K562 (cell line): ENCODE results near the gene EPHB1.

ENCODE experiments used
- ATF1 ChIP-seq, 2 experiments: fragments of 450-650 bp in 1 of 2; IDR thresholded peaks; 2 replicates each; pipeline ENCODE4 v1.6.1; 2016; ENCODE audit warnings: missing compliant biosample characterization in 1 of 2, missing genetic modification characterization in 1 of 2
- ATF7 ChIP-seq: fragments of 450-650 bp; IDR thresholded peaks from 2 replicates; pipeline ENCODE4 v1.7.1; 2014; ENCODE audit warnings: mild to moderate bottlenecking, moderate library complexity
- GABPA ChIP-seq: fragments of 200-800 bp; sonication (Bioruptor generic); conservative IDR thresholded peaks from 2 replicates; pipeline ENCODE4 v1.6.1; 2016; ENCODE audit warnings: low read depth, missing genetic modification characterization, missing compliant biosample characterization
- GTF3C2 ChIP-seq: IDR thresholded peaks from 3 replicates; pipeline ENCODE4 v1.6.1; 2011; ENCODE audit warnings: borderline replicate concordance, mild to moderate bottlenecking, moderate library complexity; ENCODE audit not compliant: insufficient read length; ENCODE audit errors: extremely low read depth
- NFE2L1 ChIP-seq: fragments of 450-650 bp; IDR thresholded peaks from 2 replicates; pipeline ENCODE4 v1.6.1; 2016; ENCODE audit warnings: missing genetic modification characterization, low read depth, mild to moderate bottlenecking, missing compliant biosample characterization, moderate library complexity, borderline replicate concordance
- POLR2AphosphoS5 ChIP-seq: IDR thresholded peaks from 2 replicates; pipeline ENCODE4 v1.6.1; 2011; ENCODE audit warnings: mild to moderate bottlenecking, low read depth, low read length, moderate library complexity; ENCODE audit not compliant: control insufficient read depth, insufficient read depth
- REST ChIP-seq, 2 experiments: fragments of 450-650 bp; formaldehyde crosslinking in 1 of 2; IDR thresholded peaks; 2 replicates each; pipeline versions ENCODE4 v1.4.0 to v1.6.1; 2014 to 2020; ENCODE audit warnings: mild to moderate bottlenecking in 2 of 2, borderline replicate concordance in 1 of 2, low read depth in 1 of 2
- SPI1 ChIP-seq: IDR thresholded peaks from 2 replicates; pipeline ENCODE4 v1.6.1; 2011; ENCODE audit warnings: low read depth, low read length, control low read depth, borderline replicate concordance
- TAL1 ChIP-seq: fragments of 450-650 bp; IDR thresholded peaks from 2 replicates; pipeline ENCODE4 v1.6.1; 2016; ENCODE audit warnings: mild to moderate bottlenecking
- ZNF696 ChIP-seq: fragments of 250-450 bp; sonication (Bioruptor Pico); conservative IDR thresholded peaks from 2 replicates; pipeline ENCODE4 v1.4.0; 2020; ENCODE audit warnings: mild to moderate bottlenecking, moderate library complexity
- TF ChIP-seq, protein P1 (sequence below), 3 experiments: IDR thresholded peaks in 2 of 3; conservative IDR thresholded peaks in 1 of 3; 2 replicates each; pipeline ENCODE4 v1.5.1; 2011 to 2012; ENCODE audit warnings: low read length in 3 of 3, mild to moderate bottlenecking in 3 of 3, control low read depth in 2 of 3, improper control_type of control experiment in 1 of 3, inconsistent platforms in 1 of 3, low read depth in 1 of 3, mixed read lengths in 1 of 3, moderate library complexity in 1 of 3; ENCODE audit not compliant: insufficient read depth in 2 of 3

DNA sequence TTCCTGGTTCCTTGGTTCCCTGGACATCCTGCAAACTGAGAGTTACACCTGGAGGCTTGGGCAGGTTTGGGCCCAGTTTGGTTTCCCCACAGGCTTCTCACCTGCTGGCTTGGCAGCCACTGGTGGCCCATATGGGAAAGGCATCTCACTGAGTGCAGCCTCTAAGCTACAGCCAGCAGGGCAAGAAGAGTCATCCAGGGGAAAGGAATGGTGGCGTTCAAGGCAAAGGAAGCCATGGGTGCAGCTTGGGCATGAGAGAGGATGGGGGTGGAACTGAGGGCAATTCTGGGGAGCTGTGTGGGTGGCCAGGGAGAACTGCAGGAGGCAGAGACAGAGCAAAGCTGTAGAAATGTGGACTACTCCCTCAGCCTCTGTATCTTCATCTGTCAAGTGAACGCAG is 106.4 kb downstream of the EPHB1 start:
- TF ChIP-seq, protein P1, sequence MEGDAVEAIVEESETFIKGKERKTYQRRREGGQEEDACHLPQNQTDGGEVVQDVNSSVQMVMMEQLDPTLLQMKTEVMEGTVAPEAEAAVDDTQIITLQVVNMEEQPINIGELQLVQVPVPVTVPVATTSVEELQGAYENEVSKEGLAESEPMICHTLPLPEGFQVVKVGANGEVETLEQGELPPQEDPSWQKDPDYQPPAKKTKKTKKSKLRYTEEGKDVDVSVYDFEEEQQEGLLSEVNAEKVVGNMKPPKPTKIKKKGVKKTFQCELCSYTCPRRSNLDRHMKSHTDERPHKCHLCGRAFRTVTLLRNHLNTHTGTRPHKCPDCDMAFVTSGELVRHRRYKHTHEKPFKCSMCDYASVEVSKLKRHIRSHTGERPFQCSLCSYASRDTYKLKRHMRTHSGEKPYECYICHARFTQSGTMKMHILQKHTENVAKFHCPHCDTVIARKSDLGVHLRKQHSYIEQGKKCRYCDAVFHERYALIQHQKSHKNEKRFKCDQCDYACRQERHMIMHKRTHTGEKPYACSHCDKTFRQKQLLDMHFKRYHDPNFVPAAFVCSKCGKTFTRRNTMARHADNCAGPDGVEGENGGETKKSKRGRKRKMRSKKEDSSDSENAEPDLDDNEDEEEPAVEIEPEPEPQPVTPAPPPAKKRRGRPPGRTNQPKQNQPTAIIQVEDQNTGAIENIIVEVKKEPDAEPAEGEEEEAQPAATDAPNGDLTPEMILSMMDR (IDR thresholded peaks at IDR 0.05 in 2 of 3, conservative IDR thresholded peaks at IDR 0.05 in 1 of 3; ENCODE audit: insufficient read depth in 2 of 3, low read depth in 1 of 3, low read length in 3 of 3) = no peak
- TF ChIP-seq ZNF696 (CRISPR knock-in tag) (no peak), POLR2AphosphoS5 (no peak), SPI1 (no peak), ATF7 (no peak), ATF1 (CRISPR knock-in tag; IDR thresholded peaks at IDR 0.05) (no peak), ATF1 (tag; IDR thresholded peaks at IDR 0.05) (no peak), GABPA (no peak), GTF3C2 (no peak), NFE2L1 (tag) (no peak), TAL1 (no peak), REST (IDR thresholded peaks at IDR 0.05; ENCODE audit: borderline replicate concordance) (no peak), REST (CRISPR knock-in tag; IDR thresholded peaks at IDR 0.05; ENCODE audit: low read depth) (no peak)
